ENCODE measurements around the gene GTPBP2. TPM values are rescaled to one million over a fixed set of nuclear protein-coding genes. Genes with fewer than 3 reads are reported as not detected.
"Not testable (repeated sequence)": the region's sequence is repeated elsewhere in the genome, so short reads cannot be mapped to it uniquely, and the experiment has no call there.

GTPBP2 gene
- total RNA-seq, 1 experiment from 2014 or later: 186 TPM

GRCh38 chr6:43639984-43640800, 11.1 kb upstream of the GTPBP2 start:
- peaks cover 22% of the 10 kb centered on the region for H3K4me1 Mint-ChIP-seq (ENCODE audit: low read depth, unreplicated experiment)
- H3K36me3 Mint-ChIP-seq (ENCODE audit: insufficient read depth, unreplicated experiment): peaks cover 57% of the 10 kb centered on the region
- no peak overlapping the region for H3K27ac Mint-ChIP-seq (ENCODE audit: unreplicated experiment)
- no peak overlapping the region for H3K4me3 Mint-ChIP-seq (ENCODE audit: low read depth, unreplicated experiment)
- BruUV-seq (replicated peaks): no TSS peak
- no peaks in the 10 kb centered on the region for H3K27me3 Mint-ChIP-seq (ENCODE audit: unreplicated experiment)
- no peak for DNase-seq
- CTCF ChIA-PET: interaction anchor here (0.6 to 1.0 kb wide), 2 partner anchors 10 to 539 kb away, joined by 4 to 6 read pairs; no protein-coding TSS in a partner anchor
- intact Hi-C loops (cut with micrococcal nuclease; ENCODE audit: unreplicated experiment): no loop called here
- TF ChIP-seq CTCF (IDR thresholded peaks at IDR 0.05; ENCODE audit: unreplicated experiment): no peak
- no peaks in the 10 kb centered on the region for H3K9me3 Mint-ChIP-seq (ENCODE audit: low read depth, unreplicated experiment)

GRCh38 chr6:43636308-43636659, 7.2 kb upstream of the GTPBP2 start:
- no peak for DNase-seq
- H3K4me3 Mint-ChIP-seq (ENCODE audit: low read depth, unreplicated experiment): peak overlapping the region; percentile 91
- peaks cover 30% of the 10 kb centered on the region for H3K4me1 Mint-ChIP-seq (ENCODE audit: low read depth, unreplicated experiment)
- TSS peak; percentile 64 for BruUV-seq (replicated peaks)
- H3K27ac Mint-ChIP-seq (ENCODE audit: unreplicated experiment): peak overlapping the region; percentile 89
- intact Hi-C loops (cut with micrococcal nuclease; ENCODE audit: unreplicated experiment): no loop called here
- H3K9me3 Mint-ChIP-seq (ENCODE audit: low read depth, unreplicated experiment): no peaks in the 10 kb centered on the region
- H3K27me3 Mint-ChIP-seq (ENCODE audit: unreplicated experiment): no peaks in the 10 kb centered on the region
- CTCF ChIA-PET: interaction anchor here (1.0 to 1.3 kb wide), 2 partner anchors 9 to 133 kb away, joined by 3 to 4 read pairs; no protein-coding TSS in a partner anchor
- no peak for TF ChIP-seq CTCF (IDR thresholded peaks at IDR 0.05; ENCODE audit: unreplicated experiment)
- H3K36me3 Mint-ChIP-seq (ENCODE audit: insufficient read depth, unreplicated experiment): peaks cover 46% of the 10 kb centered on the region

GRCh38 chr6:43635387-43636307, 6.6 kb upstream of the GTPBP2 start, which contains the start of gene MAD2L1BP:
MAD2L1BP (plus strand) TSS chr6:43635840; CDS start chr6:43635876, 36 bp downstream.
- H3K4me1 Mint-ChIP-seq (ENCODE audit: low read depth, unreplicated experiment): peaks cover 36% of the 10 kb centered on the region
- DNase-seq: peak; percentile 90
- peak within 1 kb of the TSS; percentile 91 for H3K4me3 Mint-ChIP-seq (ENCODE audit: low read depth, unreplicated experiment)
- H3K9me3 Mint-ChIP-seq (ENCODE audit: low read depth, unreplicated experiment): no peaks in the 10 kb centered on the region
- CTCF ChIA-PET: interaction anchor here (1.0 to 1.3 kb wide), 2 partner anchors 8 to 134 kb away, joined by 3 to 4 read pairs; no protein-coding TSS in a partner anchor
- H3K27ac Mint-ChIP-seq (ENCODE audit: unreplicated experiment): peak within 1 kb of the TSS; percentile 89
- BruUV-seq (replicated peaks): no TSS peak
- no peaks in the 10 kb centered on the region for H3K27me3 Mint-ChIP-seq (ENCODE audit: unreplicated experiment)
- no peak for TF ChIP-seq CTCF (IDR thresholded peaks at IDR 0.05; ENCODE audit: unreplicated experiment)
- peaks cover 40% of the 10 kb centered on the region for H3K36me3 Mint-ChIP-seq (ENCODE audit: insufficient read depth, unreplicated experiment)
- intact Hi-C loops (cut with micrococcal nuclease; ENCODE audit: unreplicated experiment): no loop called here

GRCh38 chr6:43634702-43635303, 5.7 kb upstream of the GTPBP2 start:
- H3K36me3 Mint-ChIP-seq (ENCODE audit: insufficient read depth, unreplicated experiment): peaks cover 39% of the 10 kb centered on the region
- H3K27me3 Mint-ChIP-seq (ENCODE audit: unreplicated experiment): no peaks in the 10 kb centered on the region
- H3K9me3 Mint-ChIP-seq (ENCODE audit: low read depth, unreplicated experiment): no peaks in the 10 kb centered on the region
- CTCF ChIA-PET: no interaction called here
- peaks cover 37% of the 10 kb centered on the region for H3K4me1 Mint-ChIP-seq (ENCODE audit: low read depth, unreplicated experiment)
- H3K27ac Mint-ChIP-seq (ENCODE audit: unreplicated experiment): peak overlapping the region; percentile 89
- intact Hi-C loops (cut with micrococcal nuclease; ENCODE audit: unreplicated experiment): no loop called here
- DNase-seq: no peak
- no peak for TF ChIP-seq CTCF (IDR thresholded peaks at IDR 0.05; ENCODE audit: unreplicated experiment)
- no TSS peak for BruUV-seq (replicated peaks)
- H3K4me3 Mint-ChIP-seq (ENCODE audit: low read depth, unreplicated experiment): no peak overlapping the region

- H3K4me3 Mint-ChIP-seq (ENCODE audit: low read depth, unreplicated experiment); intact Hi-C loops (cut with micrococcal nuclease; ENCODE audit: unreplicated experiment); BruUV-seq (replicated peaks); H3K9me3 Mint-ChIP-seq (ENCODE audit: low read depth, unreplicated experiment); CTCF ChIA-PET; DNase-seq; H3K27me3 Mint-ChIP-seq (ENCODE audit: unreplicated experiment); H3K27ac Mint-ChIP-seq (ENCODE audit: unreplicated experiment): not testable (repeated sequence)
- peaks cover 41% of the 10 kb centered on the region for H3K36me3 Mint-ChIP-seq (ENCODE audit: insufficient read depth, unreplicated experiment)
- peaks cover 36% of the 10 kb centered on the region for H3K4me1 Mint-ChIP-seq (ENCODE audit: low read depth, unreplicated experiment)
Measured at GRCh38 chr6:43633002-43633401, 3.9 kb upstream of the GTPBP2 start.

Data from Calu3 (cell line).